ENCODE results near the gene LRRC74A. TPM values are rescaled to one million over a fixed set of nuclear protein-coding genes. Genes with fewer than 3 reads are reported as not detected.
"Not testable (repeated sequence)": the region's sequence is repeated elsewhere in the genome, so short reads cannot be mapped to it uniquely, and the experiment has no call there.

Gene LRRC74A
- polyA plus RNA-seq, 1 donor (not counting 4 experiments of a cell fraction or from before 2014, with no cell fraction given) = not detected

- H2AFZ ChIP-seq (ENCODE audit: control insufficient read depth, low read length) = no peak overlapping the region
- no peak for DNase-seq (ENCODE audit: low read depth, low spot score)
- no peaks in the 10 kb centered on the region for H4K20me1 ChIP-seq (ENCODE audit: control insufficient read depth, extremely low read depth, insufficient read depth, low read length)
- no peaks in the 10 kb centered on the region for H3K9me1 ChIP-seq (ENCODE audit: control insufficient read depth, extremely low read depth, insufficient read depth, low read length)
- no peak overlapping the region for H3K4me3 ChIP-seq (ENCODE audit: control insufficient read depth in 2 of 3, extremely low read depth in 1 of 3, insufficient read depth in 2 of 3, low read depth in 1 of 3, low read length in 3 of 3)
- no peaks in the 10 kb centered on the region for H3K79me2 ChIP-seq (ENCODE audit: control insufficient read depth, insufficient read depth, low read length)
- no peaks in the 10 kb centered on the region for H3K36me3 ChIP-seq (ENCODE audit: control insufficient read depth in 2 of 2, extremely low read depth in 1 of 2, insufficient read depth in 2 of 2, low read length in 2 of 2)
- no peaks in the 10 kb centered on the region for H3K4me1 ChIP-seq (ENCODE audit: control insufficient read depth, extremely low read depth, insufficient read depth, low read length)
- no peaks in the 10 kb centered on the region for H3K9me3 ChIP-seq (ENCODE audit: control insufficient read depth, low read depth, low read length)
- dilution Hi-C loops (cut with MboI; ENCODE audit: extremely low pct_ligation_motif_present, low sequenced_read_pairs) = no loop called here
- TF ChIP-seq CTCF (optimal IDR thresholded peaks at IDR 0.05 in 1 of 3, IDR thresholded peaks at IDR 0.05 in 1 of 3, conservative IDR thresholded peaks at IDR 0.05 in 1 of 3; ENCODE audit: extremely low read depth in 1 of 3, insufficient read depth in 2 of 3, low read length in 3 of 3) (no peak), EZH2 (IDR thresholded peaks at IDR 0.05; ENCODE audit: low read length) (no peak)
- H3K27me3 ChIP-seq (ENCODE audit: control insufficient read depth, extremely low read depth, insufficient read depth, low read length) = no peaks in the 10 kb centered on the region
- H3K9ac ChIP-seq (ENCODE audit: control insufficient read depth, extremely low read depth, insufficient read depth, low read length) = no peak overlapping the region
- FAIRE-seq = no peak
- no peak overlapping the region for H3K27ac ChIP-seq (ENCODE audit: control insufficient read depth, insufficient read depth, low read length)
- no peak overlapping the region for H3K4me2 ChIP-seq (ENCODE audit: control insufficient read depth, extremely low read depth, insufficient read depth, low read depth, low read length)
These were observed 65.2 kb downstream of the LRRC74A start for GRCh38 chr14:76891391-76891790.

GRCh38 chr14:76894308-76894707, 68.1 kb downstream of the LRRC74A start:
- dilution Hi-C loops (cut with MboI; ENCODE audit: extremely low pct_ligation_motif_present, low sequenced_read_pairs) = no loop called here
- Histone ChIP-seq H3K4me1 (ENCODE audit: control insufficient read depth, extremely low read depth, insufficient read depth, low read length) (no peaks in the 10 kb centered on the region), H3K27me3 (ENCODE audit: control insufficient read depth, extremely low read depth, insufficient read depth, low read length) (no peaks in the 10 kb centered on the region), H3K9ac (ENCODE audit: control insufficient read depth, extremely low read depth, insufficient read depth, low read length) (no peak overlapping the region), H3K36me3 (ENCODE audit: control insufficient read depth in 2 of 2, extremely low read depth in 1 of 2, insufficient read depth in 2 of 2, low read length in 2 of 2) (no peaks in the 10 kb centered on the region), H3K79me2 (ENCODE audit: control insufficient read depth, insufficient read depth, low read length) (no peaks in the 10 kb centered on the region), H3K9me1 (ENCODE audit: control insufficient read depth, extremely low read depth, insufficient read depth, low read length) (no peaks in the 10 kb centered on the region), H3K4me2 (ENCODE audit: control insufficient read depth, extremely low read depth, insufficient read depth, low read depth, low read length) (no peak overlapping the region), H3K27ac (ENCODE audit: control insufficient read depth, insufficient read depth, low read length) (no peak overlapping the region), H2AFZ (ENCODE audit: control insufficient read depth, low read length) (no peak overlapping the region), H3K9me3 (ENCODE audit: control insufficient read depth, low read depth, low read length) (no peaks in the 10 kb centered on the region), H3K4me3 (ENCODE audit: control insufficient read depth in 2 of 3, extremely low read depth in 1 of 3, insufficient read depth in 2 of 3, low read depth in 1 of 3, low read length in 3 of 3) (no peak overlapping the region), H4K20me1 (ENCODE audit: control insufficient read depth, extremely low read depth, insufficient read depth, low read length) (no peaks in the 10 kb centered on the region)
- TF ChIP-seq EZH2 (IDR thresholded peaks at IDR 0.05; ENCODE audit: low read length) (no peak), CTCF (optimal IDR thresholded peaks at IDR 0.05 in 1 of 3, IDR thresholded peaks at IDR 0.05 in 1 of 3, conservative IDR thresholded peaks at IDR 0.05 in 1 of 3; ENCODE audit: extremely low read depth in 1 of 3, insufficient read depth in 2 of 3, low read length in 3 of 3) (no peak)
- DNase-seq (ENCODE audit: low read depth, low spot score) = no peak
- FAIRE-seq = no peak

GRCh38 chr14:76898006-76898405, 71.8 kb downstream of the LRRC74A start:
- H3K9me1 ChIP-seq (ENCODE audit: control insufficient read depth, extremely low read depth, insufficient read depth, low read length); H3K9me3 ChIP-seq (ENCODE audit: control insufficient read depth, low read depth, low read length); H3K27me3 ChIP-seq (ENCODE audit: control insufficient read depth, extremely low read depth, insufficient read depth, low read length); H3K27ac ChIP-seq (ENCODE audit: control insufficient read depth, insufficient read depth, low read length); dilution Hi-C loops (cut with MboI; ENCODE audit: extremely low pct_ligation_motif_present, low sequenced_read_pairs); H4K20me1 ChIP-seq (ENCODE audit: control insufficient read depth, extremely low read depth, insufficient read depth, low read length); DNase-seq (ENCODE audit: low read depth, low spot score); FAIRE-seq; H3K9ac ChIP-seq (ENCODE audit: control insufficient read depth, extremely low read depth, insufficient read depth, low read length); H3K79me2 ChIP-seq (ENCODE audit: control insufficient read depth, insufficient read depth, low read length); H3K4me2 ChIP-seq (ENCODE audit: control insufficient read depth, extremely low read depth, insufficient read depth, low read depth, low read length); H3K4me1 ChIP-seq (ENCODE audit: control insufficient read depth, extremely low read depth, insufficient read depth, low read length); H2AFZ ChIP-seq (ENCODE audit: control insufficient read depth, low read length); H3K36me3 ChIP-seq (ENCODE audit: control insufficient read depth in 2 of 2, extremely low read depth in 1 of 2, insufficient read depth in 2 of 2, low read length in 2 of 2); H3K4me3 ChIP-seq (ENCODE audit: control insufficient read depth in 2 of 3, extremely low read depth in 1 of 3, insufficient read depth in 2 of 3, low read depth in 1 of 3, low read length in 3 of 3): not testable (repeated sequence)

Measured in keratinocyte (primary cell).